Measurements from ENCODE around the gene OR52I2.

OR52I2 gene

GRCh38 chr11:4551346-4551979, 30.1 kb upstream of the OR52I2 start:
- no peak for TF ChIP-seq CTCF (IDR thresholded peaks at IDR 0.05; ENCODE audit: extremely low read depth, missing control alignments)
- DNase-seq (ENCODE audit: low spot score), result peak; percentile 13

GRCh38 chr11:4559527-4560440, 21.8 kb upstream of the OR52I2 start:
- DNase-seq (ENCODE audit: low spot score), result no peak
- TF ChIP-seq CTCF (IDR thresholded peaks at IDR 0.05; ENCODE audit: extremely low read depth, missing control alignments), result no peak

GRCh38 chr11:4560467-4560866, 21.1 kb upstream of the OR52I2 start:
- TF ChIP-seq CTCF (IDR thresholded peaks at IDR 0.05; ENCODE audit: extremely low read depth, missing control alignments), result no peak
- no peak for DNase-seq (ENCODE audit: low spot score)

GRCh38 chr11:4565371-4565770, 16.2 kb upstream of the OR52I2 start:
- DNase-seq (ENCODE audit: low spot score), result no peak
- no peak for TF ChIP-seq CTCF (IDR thresholded peaks at IDR 0.05; ENCODE audit: extremely low read depth, missing control alignments)

- DNase-seq (ENCODE audit: low spot score), result no peak
- TF ChIP-seq CTCF (IDR thresholded peaks at IDR 0.05; ENCODE audit: extremely low read depth, missing control alignments), result no peak
Observed at GRCh38 chr11:4569075-4569474, 12.5 kb upstream of the OR52I2 start.

GRCh38 chr11:4576880-4577279, 4.7 kb upstream of the OR52I2 start:
- DNase-seq (ENCODE audit: low spot score), result no peak
- no peak for TF ChIP-seq CTCF (IDR thresholded peaks at IDR 0.05; ENCODE audit: extremely low read depth, missing control alignments)

- no peak for TF ChIP-seq CTCF (IDR thresholded peaks at IDR 0.05; ENCODE audit: extremely low read depth, missing control alignments)
- no peak for DNase-seq (ENCODE audit: low spot score)
Observed at GRCh38 chr11:4577761-4578160, 3.8 kb upstream of the OR52I2 start.

Data from GM20000 (cell line).